Glutamatergic neuron (in vitro differentiated cells): ENCODE measurements around the gene SLC13A3. TPM values are rescaled to one million over a fixed set of nuclear protein-coding genes. Genes with fewer than 3 reads are reported as not detected.

Experiments used
- DNase-seq: peaks from one replicate; pipeline ENCODE4 v3.0.0; 2022
- H3K27ac Mint-ChIP-seq: one replicate; pipeline ENCODE4 v1.8.0; 2020; ENCODE audit warnings: mild to moderate bottlenecking, mixed read lengths, inconsistent platforms; ENCODE audit not compliant: unreplicated experiment
- H3K27me3 Mint-ChIP-seq: one replicate; pipeline ENCODE4 v1.8.0; 2020; ENCODE audit warnings: mild to moderate bottlenecking, moderate library complexity, mixed read lengths, inconsistent platforms; ENCODE audit not compliant: unreplicated experiment
- H3K36me3 Mint-ChIP-seq: one replicate; pipeline ENCODE4 v1.8.0; 2020; ENCODE audit warnings: mild to moderate bottlenecking, mixed read lengths, inconsistent platforms; ENCODE audit not compliant: unreplicated experiment
- H3K4me1 Mint-ChIP-seq: one replicate; pipeline ENCODE4 v1.8.0; 2020; ENCODE audit warnings: mild to moderate bottlenecking, low read depth, mixed read lengths, inconsistent platforms; ENCODE audit not compliant: unreplicated experiment
- H3K4me3 Mint-ChIP-seq: one replicate; pipeline ENCODE4 v1.8.0; 2020; ENCODE audit warnings: mild to moderate bottlenecking, mixed read lengths, inconsistent platforms; ENCODE audit not compliant: unreplicated experiment
- H3K9me3 Mint-ChIP-seq: one replicate; pipeline ENCODE4 v1.8.0; 2020; ENCODE audit warnings: mild to moderate bottlenecking, moderate library complexity, mixed read lengths, inconsistent platforms; ENCODE audit not compliant: unreplicated experiment
- total RNA-seq: library from RNA; stranded (reverse); fragmentation: NEBNext Ultra II Directional; extraction: Animal tissue kit (Norgen Biotek cat#: 25700); gene quantifications from one replicate; pipeline ENCODE4 v1.2.1, GENCODE V29; 2021; ENCODE audit not compliant: unreplicated experiment
- TF ChIP-seq, protein P1 (sequence below): fragments of 200-600 bp; sonication (generic); IDR thresholded peaks from one replicate; pipeline ENCODE4 v1.5.0; 2021; ENCODE audit not compliant: partially characterized antibody, unreplicated experiment

The SLC13A3 gene
- total RNA-seq, 1 donor from 2014 or later, result 5.8 TPM

DNA sequence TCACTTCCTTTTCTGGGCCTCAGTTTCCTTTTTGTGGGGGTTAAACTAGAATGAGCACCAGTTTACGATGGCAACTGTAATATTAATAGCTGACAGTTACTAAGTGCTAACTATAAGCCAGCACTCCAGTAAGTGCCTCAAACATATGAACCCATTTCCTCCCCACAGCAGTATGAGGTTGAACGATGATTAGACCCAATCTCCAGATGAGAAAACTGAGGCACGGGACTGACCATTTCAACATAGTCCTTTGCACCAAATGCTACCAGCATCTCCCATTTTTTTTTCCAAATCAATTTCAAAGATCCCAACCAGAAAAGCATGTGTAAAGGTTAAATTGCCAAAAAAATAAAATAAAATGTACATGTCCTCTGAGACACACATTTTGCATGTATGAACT is 7.1 kb downstream of the SLC13A3 start:
- peaks cover 4% of the 10 kb centered on the region for H3K36me3 Mint-ChIP-seq
- TF ChIP-seq, protein P1, sequence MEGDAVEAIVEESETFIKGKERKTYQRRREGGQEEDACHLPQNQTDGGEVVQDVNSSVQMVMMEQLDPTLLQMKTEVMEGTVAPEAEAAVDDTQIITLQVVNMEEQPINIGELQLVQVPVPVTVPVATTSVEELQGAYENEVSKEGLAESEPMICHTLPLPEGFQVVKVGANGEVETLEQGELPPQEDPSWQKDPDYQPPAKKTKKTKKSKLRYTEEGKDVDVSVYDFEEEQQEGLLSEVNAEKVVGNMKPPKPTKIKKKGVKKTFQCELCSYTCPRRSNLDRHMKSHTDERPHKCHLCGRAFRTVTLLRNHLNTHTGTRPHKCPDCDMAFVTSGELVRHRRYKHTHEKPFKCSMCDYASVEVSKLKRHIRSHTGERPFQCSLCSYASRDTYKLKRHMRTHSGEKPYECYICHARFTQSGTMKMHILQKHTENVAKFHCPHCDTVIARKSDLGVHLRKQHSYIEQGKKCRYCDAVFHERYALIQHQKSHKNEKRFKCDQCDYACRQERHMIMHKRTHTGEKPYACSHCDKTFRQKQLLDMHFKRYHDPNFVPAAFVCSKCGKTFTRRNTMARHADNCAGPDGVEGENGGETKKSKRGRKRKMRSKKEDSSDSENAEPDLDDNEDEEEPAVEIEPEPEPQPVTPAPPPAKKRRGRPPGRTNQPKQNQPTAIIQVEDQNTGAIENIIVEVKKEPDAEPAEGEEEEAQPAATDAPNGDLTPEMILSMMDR, result no peak
- H3K27ac Mint-ChIP-seq, result no peak overlapping the region
- peaks cover 40% of the 10 kb centered on the region for H3K4me1 Mint-ChIP-seq
- no peak overlapping the region for H3K4me3 Mint-ChIP-seq
- H3K27me3 Mint-ChIP-seq, result peaks cover 18% of the 10 kb centered on the region
- no peak for DNase-seq
- H3K9me3 Mint-ChIP-seq, result peaks cover 11% of the 10 kb centered on the region

DNA sequence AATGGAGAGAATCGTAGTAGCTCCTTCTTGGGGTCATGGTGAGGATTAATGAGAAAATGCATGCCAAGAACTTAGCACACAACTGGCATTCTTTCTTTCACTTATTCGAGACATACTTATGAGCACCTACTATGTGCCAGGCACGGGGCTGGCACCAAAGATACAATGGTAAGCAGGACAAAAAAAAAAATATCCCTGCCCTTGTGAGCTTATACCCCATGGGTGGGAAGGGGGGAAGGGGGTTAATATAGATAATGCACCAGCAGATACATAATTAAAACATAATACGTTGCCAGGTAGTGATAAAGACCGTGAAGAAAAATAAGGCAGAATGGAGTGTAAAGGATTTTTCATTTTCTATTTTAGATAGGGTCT is 8.3 kb downstream of the SLC13A3 start:
- TF ChIP-seq, protein P1, result no peak
- peaks cover under 1% of the 10 kb centered on the region for H3K36me3 Mint-ChIP-seq
- H3K4me1 Mint-ChIP-seq, result peaks cover 31% of the 10 kb centered on the region
- peaks cover 11% of the 10 kb centered on the region for H3K9me3 Mint-ChIP-seq
- DNase-seq, result no peak
- H3K27me3 Mint-ChIP-seq, result peaks cover 14% of the 10 kb centered on the region
- peak overlapping the region; percentile 90 for H3K27ac Mint-ChIP-seq
- peak overlapping the region; percentile 55 for H3K4me3 Mint-ChIP-seq

DNA sequence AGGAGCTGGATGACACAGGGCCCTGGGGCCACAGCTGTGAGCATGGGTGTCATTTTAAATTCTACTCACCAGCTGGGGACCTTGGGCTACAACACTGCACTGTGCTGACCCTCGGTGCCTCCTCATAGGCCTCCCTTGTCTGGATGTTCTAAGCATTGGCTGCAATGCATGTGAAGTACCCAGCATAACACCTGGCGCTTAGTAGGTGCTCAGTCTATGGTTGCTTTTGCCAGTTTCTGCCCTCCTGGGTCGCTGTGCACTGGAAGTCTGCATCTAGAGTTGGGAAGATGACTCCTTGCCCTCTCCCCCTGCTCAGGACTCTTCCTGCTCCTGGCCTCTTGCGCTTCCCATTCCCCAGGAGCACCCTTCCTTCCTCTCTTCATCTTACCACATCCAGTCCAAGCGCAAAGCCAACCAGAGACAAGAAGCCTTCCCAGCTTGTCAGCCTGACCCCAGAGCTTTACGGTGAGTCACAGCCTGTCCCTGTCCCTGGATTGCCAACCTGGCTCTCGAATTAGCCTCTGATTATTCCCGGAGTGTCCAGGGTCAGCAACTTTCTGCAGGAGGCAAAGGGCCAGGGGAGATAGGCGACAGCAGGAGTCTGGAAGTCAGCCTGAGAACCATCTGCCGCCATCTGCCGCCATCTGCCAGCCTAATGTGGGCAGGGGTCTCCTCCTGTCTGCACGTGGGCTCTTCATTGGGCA is 8.8 kb downstream of the SLC13A3 start:
- peak overlapping the region; percentile 90 for H3K27ac Mint-ChIP-seq
- peak overlapping the region; percentile 55 for H3K4me3 Mint-ChIP-seq

DNA sequence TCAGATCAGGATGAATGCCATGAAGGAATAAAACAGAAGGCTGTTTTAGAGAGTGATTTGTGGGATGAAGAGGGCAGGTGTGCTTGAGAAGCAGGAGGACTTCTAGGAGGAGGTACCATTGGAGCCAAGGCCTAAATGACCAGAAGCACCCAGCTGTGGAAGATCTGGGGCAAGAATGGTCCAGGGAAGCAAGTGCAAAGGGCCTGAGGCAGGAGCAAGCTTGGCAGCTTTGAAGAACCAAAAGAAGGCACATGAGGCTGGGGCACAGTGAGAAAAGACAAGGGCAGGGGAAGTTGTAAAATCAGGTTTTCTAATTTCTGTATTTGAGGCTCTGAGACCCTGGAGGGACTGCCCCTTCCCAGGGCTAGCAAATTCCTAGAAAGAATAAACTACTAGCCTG is 9.8 kb downstream of the SLC13A3 start:
- no peak overlapping the region for H3K4me3 Mint-ChIP-seq
- DNase-seq, result no peak
- peaks cover 11% of the 10 kb centered on the region for H3K9me3 Mint-ChIP-seq
- no peaks in the 10 kb centered on the region for H3K36me3 Mint-ChIP-seq
- peak overlapping the region; percentile 67 for H3K27ac Mint-ChIP-seq
- H3K4me1 Mint-ChIP-seq, result peaks cover 22% of the 10 kb centered on the region
- peaks cover 13% of the 10 kb centered on the region for H3K27me3 Mint-ChIP-seq
- TF ChIP-seq, protein P1, result no peak

More for the DNA sequence above, 8.8 kb downstream of the SLC13A3 start:
- Mint-ChIP-seq H3K4me1 (peaks cover 26% of the 10 kb centered on the region), H3K27me3 (peaks cover 13% of the 10 kb centered on the region), H3K36me3 (no peaks in the 10 kb centered on the region), H3K9me3 (peaks cover 11% of the 10 kb centered on the region)
- peak; percentile 80 for DNase-seq
- TF ChIP-seq, protein P1, result no peak

DNA sequence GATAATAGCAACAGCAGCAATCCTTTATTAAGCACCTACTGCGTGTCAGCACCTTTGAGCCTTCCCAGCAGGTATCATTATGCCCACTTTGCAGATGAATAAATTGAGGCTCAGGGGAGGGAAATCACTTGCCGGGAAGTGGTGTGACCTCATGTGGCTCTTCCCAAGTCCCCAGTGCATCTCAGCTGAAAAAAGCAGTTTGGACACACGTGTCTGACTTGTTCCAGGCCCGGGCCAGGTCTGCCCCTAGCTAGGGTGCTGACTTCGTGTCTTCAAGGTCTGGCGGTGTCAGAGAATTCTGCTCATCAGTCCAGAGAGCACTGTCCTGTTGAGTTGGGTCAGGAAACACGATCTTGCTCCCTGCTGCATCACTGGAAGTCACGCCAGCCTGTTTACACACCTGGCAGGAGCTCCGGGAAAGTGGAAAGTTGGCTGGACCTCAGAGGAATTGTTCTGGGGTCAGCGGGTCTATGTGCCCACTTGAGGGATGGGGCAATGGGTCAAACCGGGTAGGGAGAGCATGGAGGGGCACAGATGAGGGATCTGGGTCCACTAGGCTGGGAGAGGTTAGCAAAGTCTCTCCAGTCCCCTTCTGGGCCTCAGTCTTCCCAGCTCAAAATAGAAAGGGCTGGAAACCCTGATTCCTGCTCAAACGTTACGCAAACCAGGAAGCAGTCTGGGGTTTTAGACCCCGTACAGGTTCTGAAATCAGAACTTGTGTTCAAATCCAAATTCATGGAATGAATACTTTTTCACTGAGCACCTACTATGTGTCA is 10.5 kb downstream of the SLC13A3 start:
- H3K4me3 Mint-ChIP-seq, result no peak overlapping the region
- H3K9me3 Mint-ChIP-seq, result peaks cover 11% of the 10 kb centered on the region
- no peaks in the 10 kb centered on the region for H3K36me3 Mint-ChIP-seq
- TF ChIP-seq, protein P1, result no peak
- H3K27ac Mint-ChIP-seq, result no peak overlapping the region
- no peak for DNase-seq
- peaks cover 22% of the 10 kb centered on the region for H3K4me1 Mint-ChIP-seq
- H3K27me3 Mint-ChIP-seq, result peaks cover 13% of the 10 kb centered on the region
